GM06990 (cell line): ENCODE measurements around the gene PPARGC1A.

Experiments used
- DNase-seq: peaks from one replicate; pipeline ENCODE4 v3.0.0-alpha.2; 2011; ENCODE audit not compliant: insufficient read length; ENCODE audit errors: extremely low read depth
- H3K27me3 ChIP-seq: replicated peaks from 2 replicates; pipeline ENCODE4 v1.6.0; 2011; ENCODE audit warnings: low read length; ENCODE audit not compliant: control insufficient read depth, insufficient read depth
- H3K36me3 ChIP-seq: 2 replicates; pipeline ENCODE4 v1.5.1; 2011; ENCODE audit warnings: low read length; ENCODE audit not compliant: control insufficient read depth, insufficient read depth
- H3K4me3 ChIP-seq: replicated peaks from 2 replicates; pipeline ENCODE4 v1.5.1; 2011; ENCODE audit warnings: low read depth, mild to moderate bottlenecking, control low read depth, low read length
- CTCF ChIP-seq: IDR thresholded peaks from 2 replicates; pipeline ENCODE4 v1.5.1; 2011; ENCODE audit warnings: low read length, control low read depth, mild to moderate bottlenecking, inconsistent platforms; ENCODE audit not compliant: insufficient read depth, poor library complexity, severe bottlenecking

PPARGC1A gene

GRCh38 chr4:23871426-23871825 lies 18.4 kb downstream of the PPARGC1A start:
- Histone ChIP-seq H3K4me3 (no peak overlapping the region), H3K36me3 (no peaks in the 10 kb centered on the region), H3K27me3 (no peaks in the 10 kb centered on the region)
- no peak for DNase-seq
- no peak for TF ChIP-seq CTCF

DNA sequence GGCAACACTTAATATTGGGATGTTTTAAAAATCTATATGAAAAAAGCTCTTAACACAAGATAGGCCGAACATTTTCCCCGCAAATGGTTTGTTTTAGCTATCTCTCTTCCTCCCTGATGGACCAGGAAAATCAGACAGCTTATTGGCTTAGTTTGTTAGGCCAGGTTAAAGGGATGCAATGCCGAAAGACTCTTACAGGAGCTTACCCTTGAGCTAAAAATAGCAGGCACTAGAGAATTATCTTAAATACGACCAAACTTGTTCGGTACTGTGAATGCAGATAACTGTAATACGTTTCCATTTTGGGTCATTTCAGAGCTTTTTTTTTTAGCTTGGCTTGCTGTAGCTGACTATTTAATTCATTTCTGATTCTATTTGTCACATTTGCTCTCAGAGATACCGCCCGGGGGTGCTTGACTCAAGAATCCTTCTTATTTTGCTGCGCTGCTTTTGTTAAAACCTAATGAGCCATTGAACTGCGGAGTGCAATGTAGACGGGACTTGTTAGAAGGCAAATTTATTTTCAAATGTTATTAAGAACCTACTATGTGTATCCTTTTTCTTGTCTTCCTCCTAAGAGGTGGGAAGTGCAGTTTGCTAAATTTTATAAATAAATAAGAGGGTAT lies 23.3 kb downstream of the PPARGC1A start:
- H3K27me3 ChIP-seq = no peaks in the 10 kb centered on the region
- H3K4me3 ChIP-seq = no peak overlapping the region
- no peak for DNase-seq
- H3K36me3 ChIP-seq = no peaks in the 10 kb centered on the region
- TF ChIP-seq CTCF = no peak

DNA sequence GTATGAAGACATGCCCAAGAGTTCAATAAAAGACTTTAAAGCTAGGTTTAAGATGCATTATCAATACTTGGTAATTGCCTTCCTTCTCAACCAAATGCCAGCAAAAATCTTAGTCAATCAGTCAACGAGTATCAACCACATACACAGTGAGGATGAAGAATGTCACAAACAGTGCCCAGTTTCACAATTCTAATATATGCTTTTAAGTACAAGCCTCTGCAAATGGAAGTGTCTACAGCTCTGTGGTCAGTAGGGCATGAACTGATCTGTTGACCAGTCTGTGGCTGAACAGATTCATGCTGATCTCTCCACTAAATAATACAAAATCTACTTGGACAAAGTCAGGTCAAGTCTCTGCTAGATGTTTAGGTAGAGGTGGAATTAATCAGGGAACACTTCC lies 27.9 kb downstream of the PPARGC1A start:
- no peak for TF ChIP-seq CTCF
- no peak overlapping the region for H3K4me3 ChIP-seq
- DNase-seq = no peak
- no peaks in the 10 kb centered on the region for H3K27me3 ChIP-seq
- H3K36me3 ChIP-seq = no peaks in the 10 kb centered on the region

- no peak for DNase-seq
- TF ChIP-seq CTCF = no peak
- Histone ChIP-seq H3K36me3 (no peaks in the 10 kb centered on the region), H3K27me3 (no peaks in the 10 kb centered on the region), H3K4me3 (no peak overlapping the region)
Measured at GRCh38 chr4:23860919-23861318, 28.9 kb downstream of the PPARGC1A start.

- Histone ChIP-seq H3K4me3 (no peak overlapping the region), H3K27me3 (no peaks in the 10 kb centered on the region), H3K36me3 (no peaks in the 10 kb centered on the region)
- DNase-seq = no peak
- TF ChIP-seq CTCF = no peak
Measured at GRCh38 chr4:23857367-23857959, 32.4 kb downstream of the PPARGC1A start.
